ENCODE data around the gene FARP1.
A peak's percentile ranks its signal among the peaks of the same experiment; 100 is the strongest.

FARP1 gene

DNA sequence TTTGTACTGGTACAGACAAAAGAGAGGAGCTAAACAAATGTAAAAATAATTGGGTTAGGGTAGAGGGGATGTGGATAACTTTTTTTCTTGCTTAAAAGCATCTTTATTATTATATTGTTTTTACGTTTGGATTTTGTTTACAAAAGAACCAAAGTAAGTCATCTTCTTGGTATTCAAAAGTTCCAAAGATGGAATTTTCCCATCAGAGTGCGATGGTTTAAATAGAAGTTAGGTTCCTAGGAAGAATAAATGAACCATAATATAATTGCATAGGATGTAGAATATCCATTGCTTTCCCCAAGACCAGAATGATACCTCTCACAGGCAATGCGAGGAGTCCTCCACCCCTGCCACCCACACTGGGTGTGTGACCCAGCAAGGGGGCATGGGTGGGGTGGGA lies 133.6 kb downstream of the FARP1 start:
- no peak for ATAC-seq
- Mint-ChIP-seq H3K9me3 (no peaks in the 10 kb centered on the region), H3K4me3 (no peak overlapping the region), H3K4me1 (peaks cover 11% of the 10 kb centered on the region), H3K27ac (no peak overlapping the region), H3K27me3 (no peaks in the 10 kb centered on the region), H3K36me3 (no peaks in the 10 kb centered on the region)

GRCh38 chr13:98278068-98278724 lies 135.3 kb downstream of the FARP1 start:
- H3K4me1 Mint-ChIP-seq, result peaks cover 11% of the 10 kb centered on the region
- H3K27ac Mint-ChIP-seq, result no peak overlapping the region
- no peaks in the 10 kb centered on the region for H3K36me3 Mint-ChIP-seq
- H3K9me3 Mint-ChIP-seq, result no peaks in the 10 kb centered on the region
- no peak overlapping the region for H3K4me3 Mint-ChIP-seq
- ATAC-seq, result no peak
- no peaks in the 10 kb centered on the region for H3K27me3 Mint-ChIP-seq

- Mint-ChIP-seq H3K4me3 (peak overlapping the region; percentile 54), H3K4me1 (peaks cover 11% of the 10 kb centered on the region), H3K36me3 (no peaks in the 10 kb centered on the region), H3K27ac (peak overlapping the region; percentile 42), H3K27me3 (no peaks in the 10 kb centered on the region), H3K9me3 (no peaks in the 10 kb centered on the region)
- ATAC-seq, result peak; percentile 94
Measured at GRCh38 chr13:98279473-98280175, 136.7 kb downstream of the FARP1 start.

DNA sequence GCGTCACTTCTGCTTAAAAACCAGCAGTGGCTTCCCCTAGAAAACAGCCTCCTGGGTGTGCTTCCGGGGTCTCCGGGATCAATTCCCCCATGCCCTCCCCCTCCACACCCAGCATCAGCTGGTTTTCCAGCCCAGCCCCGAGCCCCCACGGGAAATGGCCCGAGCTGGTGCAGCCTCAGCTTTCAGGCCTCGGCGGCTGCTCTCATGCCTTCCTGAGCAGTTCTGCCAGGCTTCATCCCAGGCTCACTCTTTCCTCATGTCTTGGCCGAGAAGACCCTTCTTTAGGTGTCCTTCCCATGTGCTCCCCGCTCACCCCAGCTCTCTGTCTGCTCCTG lies 137.2 kb downstream of the FARP1 start:
- no peak for ATAC-seq
- Mint-ChIP-seq H3K4me3 (peak overlapping the region; percentile 54), H3K36me3 (no peaks in the 10 kb centered on the region), H3K27ac (peak overlapping the region; percentile 42), H3K4me1 (peaks cover 11% of the 10 kb centered on the region), H3K9me3 (no peaks in the 10 kb centered on the region), H3K27me3 (no peaks in the 10 kb centered on the region)

- no peak for ATAC-seq
- Mint-ChIP-seq H3K27ac (no peak overlapping the region), H3K4me1 (peaks cover 10% of the 10 kb centered on the region), H3K27me3 (no peaks in the 10 kb centered on the region), H3K4me3 (no peak overlapping the region), H3K36me3 (no peaks in the 10 kb centered on the region), H3K9me3 (no peaks in the 10 kb centered on the region)
Measured at GRCh38 chr13:98284679-98285078, 141.8 kb downstream of the FARP1 start.

GRCh38 chr13:98285317-98285716 lies 142.4 kb downstream of the FARP1 start:
- H3K9me3 Mint-ChIP-seq, result peaks cover 3% of the 10 kb centered on the region
- H3K4me1 Mint-ChIP-seq, result peaks cover 3% of the 10 kb centered on the region
- H3K27me3 Mint-ChIP-seq, result no peaks in the 10 kb centered on the region
- ATAC-seq, result no peak
- H3K4me3 Mint-ChIP-seq, result no peak overlapping the region
- H3K36me3 Mint-ChIP-seq, result no peaks in the 10 kb centered on the region
- no peak overlapping the region for H3K27ac Mint-ChIP-seq

- H3K4me3 Mint-ChIP-seq, result no peak overlapping the region
- no peaks in the 10 kb centered on the region for H3K4me1 Mint-ChIP-seq
- no peak overlapping the region for H3K27ac Mint-ChIP-seq
- no peaks in the 10 kb centered on the region for H3K36me3 Mint-ChIP-seq
- H3K9me3 Mint-ChIP-seq, result peaks cover 3% of the 10 kb centered on the region
- no peak for ATAC-seq
- H3K27me3 Mint-ChIP-seq, result no peaks in the 10 kb centered on the region
Measured at GRCh38 chr13:98285852-98286594, 143.1 kb downstream of the FARP1 start.

GRCh38 chr13:98286799-98287198 lies 143.9 kb downstream of the FARP1 start:
- H3K4me1 Mint-ChIP-seq, result no peaks in the 10 kb centered on the region
- H3K9me3 Mint-ChIP-seq, result peaks cover 3% of the 10 kb centered on the region
- no peaks in the 10 kb centered on the region for H3K27me3 Mint-ChIP-seq
- no peak overlapping the region for H3K4me3 Mint-ChIP-seq
- no peak overlapping the region for H3K27ac Mint-ChIP-seq
- no peak for ATAC-seq
- no peaks in the 10 kb centered on the region for H3K36me3 Mint-ChIP-seq

DNA sequence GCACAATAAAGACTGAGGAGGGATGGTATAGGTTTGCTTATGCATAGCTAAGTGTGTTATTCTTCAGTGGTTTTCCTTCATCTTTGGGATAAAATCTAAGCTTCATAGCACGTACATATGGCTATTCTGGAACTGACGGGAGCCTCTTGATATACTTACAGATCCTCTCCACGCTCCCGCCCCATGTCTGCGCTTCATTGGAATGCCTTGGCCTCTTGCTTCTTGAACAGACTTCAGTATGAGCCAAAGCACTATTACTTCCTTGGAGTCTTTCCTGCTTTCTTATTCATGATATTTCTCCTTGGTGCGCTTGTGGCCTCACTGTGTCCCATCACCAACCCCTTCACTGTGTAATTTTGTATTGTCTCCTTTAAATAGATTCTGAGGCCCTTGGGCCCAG lies 145.3 kb downstream of the FARP1 start:
- Mint-ChIP-seq H3K27me3 (no peaks in the 10 kb centered on the region), H3K27ac (no peak overlapping the region), H3K4me1 (no peaks in the 10 kb centered on the region), H3K9me3 (peaks cover 3% of the 10 kb centered on the region), H3K4me3 (no peak overlapping the region), H3K36me3 (no peaks in the 10 kb centered on the region)
- ATAC-seq, result no peak

DNA sequence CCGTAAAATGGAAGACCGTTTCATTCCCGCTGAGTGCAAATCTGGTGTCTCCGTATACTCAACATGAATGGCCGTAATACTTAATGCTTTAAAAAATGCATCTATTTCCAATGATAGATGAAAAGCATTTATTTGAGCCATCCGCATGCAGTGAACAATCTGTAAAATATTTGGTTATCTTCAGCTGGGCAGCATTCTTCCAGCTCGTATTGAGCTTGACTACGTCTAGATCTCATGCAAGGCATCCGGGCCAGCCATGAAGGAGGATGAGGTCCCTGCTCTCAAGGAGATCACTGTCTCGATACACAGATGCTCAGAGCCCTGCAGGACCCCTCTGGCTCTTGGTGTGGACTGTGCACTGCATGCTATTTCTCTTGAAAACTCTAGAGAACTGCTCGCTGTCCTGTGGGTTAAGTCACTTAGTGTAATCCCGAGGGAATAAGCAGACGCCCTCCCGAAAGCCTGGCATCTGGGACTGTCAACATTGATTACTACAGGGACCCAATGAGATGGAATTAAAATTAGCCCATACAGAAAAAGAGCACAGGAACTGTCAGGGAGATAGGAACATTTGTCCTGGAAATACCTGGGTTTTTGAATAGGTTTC lies 146.5 kb downstream of the FARP1 start:
- Mint-ChIP-seq H3K4me3 (no peak overlapping the region), H3K27ac (no peak overlapping the region), H3K4me1 (no peaks in the 10 kb centered on the region), H3K27me3 (no peaks in the 10 kb centered on the region), H3K36me3 (no peaks in the 10 kb centered on the region), H3K9me3 (peaks cover 3% of the 10 kb centered on the region)
- ATAC-seq, result no peak

DNA sequence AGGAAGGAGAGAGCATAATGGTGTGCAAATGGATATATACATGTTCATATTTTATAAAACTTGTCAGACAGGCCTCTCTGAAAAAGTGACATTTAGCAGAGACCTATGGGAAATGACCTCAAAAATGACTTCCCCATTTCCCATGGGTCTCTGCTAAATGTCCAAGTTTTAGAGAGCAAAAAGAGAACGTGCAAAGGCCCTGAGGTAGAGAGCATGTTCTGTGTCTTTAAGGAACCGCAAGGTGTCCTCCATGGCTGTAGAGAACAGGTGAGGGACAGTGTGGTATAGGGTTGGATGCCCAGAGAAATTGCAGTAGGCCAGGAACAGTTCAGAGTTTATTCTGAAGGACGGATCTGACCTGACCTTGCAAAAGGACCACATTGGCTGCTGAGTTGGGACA lies 147.4 kb downstream of the FARP1 start:
- Mint-ChIP-seq H3K4me1 (no peaks in the 10 kb centered on the region), H3K36me3 (no peaks in the 10 kb centered on the region)
- no peak for ATAC-seq

DNA sequence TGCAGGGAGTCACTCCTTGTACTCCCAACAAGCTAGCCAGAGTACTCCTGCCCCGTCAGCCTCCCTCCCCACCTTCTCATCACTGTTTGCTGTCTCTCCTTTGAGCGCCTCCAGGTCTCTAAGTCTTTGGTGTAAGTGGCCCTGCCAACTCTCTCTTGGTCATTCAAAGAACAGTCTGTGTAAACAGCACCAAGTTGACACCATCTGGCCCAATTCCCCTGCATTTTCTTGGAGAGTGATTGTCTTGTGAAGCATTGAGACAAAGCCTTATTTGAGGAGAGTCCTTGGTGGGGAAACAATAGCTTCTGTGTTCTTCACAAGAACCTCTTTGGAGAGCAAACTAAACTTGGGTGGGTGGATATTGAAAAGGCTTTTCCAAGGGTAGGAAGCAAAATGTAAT lies 148.8 kb downstream of the FARP1 start:
- no peak for ATAC-seq
- Mint-ChIP-seq H3K27ac (no peak overlapping the region), H3K36me3 (no peaks in the 10 kb centered on the region), H3K9me3 (peaks cover 3% of the 10 kb centered on the region), H3K4me3 (no peak overlapping the region), H3K4me1 (no peaks in the 10 kb centered on the region), H3K27me3 (peaks cover 8% of the 10 kb centered on the region)

More for the DNA sequence above, 147.4 kb downstream of the FARP1 start:
- H3K27me3 Mint-ChIP-seq, result no peaks in the 10 kb centered on the region
- peaks cover 3% of the 10 kb centered on the region for H3K9me3 Mint-ChIP-seq
- H3K27ac Mint-ChIP-seq, result no peak overlapping the region
- no peak overlapping the region for H3K4me3 Mint-ChIP-seq

DNA sequence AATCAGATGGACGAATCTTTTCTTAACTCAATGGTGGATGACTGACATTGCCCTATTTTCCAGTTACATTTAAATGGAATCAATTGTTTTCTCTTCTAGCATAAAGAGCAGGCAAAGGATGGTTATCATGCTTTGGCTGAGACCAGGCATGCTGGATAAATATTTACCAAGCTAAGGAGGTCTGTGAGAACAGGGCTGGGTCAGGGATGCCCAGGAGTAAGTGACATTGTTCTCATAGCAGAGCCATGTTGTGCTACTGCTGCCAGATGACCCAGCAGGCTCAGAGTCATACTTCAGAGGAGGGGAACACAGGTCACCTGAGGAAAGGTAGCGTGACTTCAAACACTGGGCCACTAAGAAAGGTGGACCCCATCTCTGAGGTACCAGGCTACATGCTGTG lies 150.2 kb downstream of the FARP1 start:
- no peak overlapping the region for H3K4me3 Mint-ChIP-seq
- H3K4me1 Mint-ChIP-seq, result no peaks in the 10 kb centered on the region
- no peak for ATAC-seq
- H3K27me3 Mint-ChIP-seq, result peaks cover 18% of the 10 kb centered on the region
- no peak overlapping the region for H3K27ac Mint-ChIP-seq
- peaks cover 3% of the 10 kb centered on the region for H3K9me3 Mint-ChIP-seq
- H3K36me3 Mint-ChIP-seq, result no peaks in the 10 kb centered on the region

- Mint-ChIP-seq H3K4me1 (no peaks in the 10 kb centered on the region), H3K4me3 (no peak overlapping the region), H3K27ac (no peak overlapping the region), H3K27me3 (peaks cover 24% of the 10 kb centered on the region), H3K36me3 (no peaks in the 10 kb centered on the region), H3K9me3 (peaks cover 3% of the 10 kb centered on the region)
- no peak for ATAC-seq
Measured at GRCh38 chr13:98293570-98294142, 150.8 kb downstream of the FARP1 start.

DNA sequence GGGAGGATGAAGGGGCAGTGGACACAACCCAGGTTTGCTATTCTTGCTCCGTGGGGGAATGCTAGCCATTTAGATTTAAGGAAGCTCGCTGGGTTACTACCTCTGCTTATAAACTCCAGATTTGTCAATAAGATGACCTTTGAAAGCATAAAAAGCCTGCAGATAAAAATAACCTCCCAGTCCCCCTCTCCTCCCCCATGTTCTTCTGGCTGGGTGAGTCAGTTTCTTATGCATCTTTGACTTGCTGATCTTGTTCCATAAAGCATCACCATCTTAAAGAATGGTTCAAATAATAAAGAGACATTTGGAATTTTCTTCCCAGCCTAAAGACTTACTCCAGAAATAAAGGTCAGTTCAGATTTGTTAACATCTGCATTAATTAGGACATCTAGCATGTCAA lies 152.5 kb downstream of the FARP1 start:
- no peak overlapping the region for H3K27ac Mint-ChIP-seq
- no peaks in the 10 kb centered on the region for H3K36me3 Mint-ChIP-seq
- no peak for ATAC-seq
- peaks cover 26% of the 10 kb centered on the region for H3K27me3 Mint-ChIP-seq
- H3K4me3 Mint-ChIP-seq, result no peak overlapping the region
- no peaks in the 10 kb centered on the region for H3K9me3 Mint-ChIP-seq
- H3K4me1 Mint-ChIP-seq, result no peaks in the 10 kb centered on the region

Measured in stimulated activated memory B cell treated with anti-CD40 and anti-IgM and Interleukin-4, amounts not matched to agents 10 μg/mL and 1 μg/mL and 100 μg/mL, for 72 hours (primary cell).